GM18519 (cell line): ENCODE measurements around the gene SERPINA1.

ENCODE experiments used
- ATAC-seq: cut with Tn5 transposase; IDR thresholded peaks from one replicate; pipeline ENCODE4 v1.9.1; 2021; ENCODE audit warnings: mild to moderate bottlenecking, moderate library complexity; ENCODE audit not compliant: unreplicated experiment, low FRiP score

Gene SERPINA1

GRCh38 chr14:94385553-94386057, 2.8 kb downstream of the SERPINA1 start:
- no peak for ATAC-seq

GRCh38 chr14:94384342-94384741, 4.1 kb downstream of the SERPINA1 start:
- ATAC-seq: no peak

- no peak for ATAC-seq
Observed at GRCh38 chr14:94383777-94384176, 4.6 kb downstream of the SERPINA1 start.

GRCh38 chr14:94382716-94383596, 5.4 kb downstream of the SERPINA1 start:
- no peak for ATAC-seq

GRCh38 chr14:94382099-94382715, 6.2 kb downstream of the SERPINA1 start:
- no peak for ATAC-seq

- ATAC-seq: no peak
Observed at GRCh38 chr14:94381149-94382030, 7.0 kb downstream of the SERPINA1 start.

- no peak for ATAC-seq
Observed at GRCh38 chr14:94380225-94381148, 7.9 kb downstream of the SERPINA1 start.

GRCh38 chr14:94379291-94380224, 8.8 kb downstream of the SERPINA1 start:
- ATAC-seq: no peak

GRCh38 chr14:94378527-94379290, 9.7 kb downstream of the SERPINA1 start:
- no peak for ATAC-seq

GRCh38 chr14:94377866-94378470, 10.4 kb downstream of the SERPINA1 start:
- no peak for ATAC-seq

- no peak for ATAC-seq
Observed at GRCh38 chr14:94376976-94377865, 11.2 kb downstream of the SERPINA1 start.

- ATAC-seq: no peak
Observed at GRCh38 chr14:94376108-94376975, 12.1 kb downstream of the SERPINA1 start.

- ATAC-seq: no peak
Observed at GRCh38 chr14:94375552-94376107, 12.8 kb downstream of the SERPINA1 start.

- no peak for ATAC-seq
Observed at GRCh38 chr14:94374749-94375260, 13.6 kb downstream of the SERPINA1 start.

GRCh38 chr14:94374116-94374515, 14.3 kb downstream of the SERPINA1 start:
- no peak for ATAC-seq
